HG02852 (cell line): ENCODE data around the gene DPYSL4.

ENCODE experiments used
- ATAC-seq: cut with Tn5 transposase; IDR thresholded peaks from one replicate; pipeline ENCODE4 v1.9.1; 2021; ENCODE audit warnings: mild to moderate bottlenecking, moderate library complexity; ENCODE audit not compliant: unreplicated experiment

DPYSL4 gene

DNA sequence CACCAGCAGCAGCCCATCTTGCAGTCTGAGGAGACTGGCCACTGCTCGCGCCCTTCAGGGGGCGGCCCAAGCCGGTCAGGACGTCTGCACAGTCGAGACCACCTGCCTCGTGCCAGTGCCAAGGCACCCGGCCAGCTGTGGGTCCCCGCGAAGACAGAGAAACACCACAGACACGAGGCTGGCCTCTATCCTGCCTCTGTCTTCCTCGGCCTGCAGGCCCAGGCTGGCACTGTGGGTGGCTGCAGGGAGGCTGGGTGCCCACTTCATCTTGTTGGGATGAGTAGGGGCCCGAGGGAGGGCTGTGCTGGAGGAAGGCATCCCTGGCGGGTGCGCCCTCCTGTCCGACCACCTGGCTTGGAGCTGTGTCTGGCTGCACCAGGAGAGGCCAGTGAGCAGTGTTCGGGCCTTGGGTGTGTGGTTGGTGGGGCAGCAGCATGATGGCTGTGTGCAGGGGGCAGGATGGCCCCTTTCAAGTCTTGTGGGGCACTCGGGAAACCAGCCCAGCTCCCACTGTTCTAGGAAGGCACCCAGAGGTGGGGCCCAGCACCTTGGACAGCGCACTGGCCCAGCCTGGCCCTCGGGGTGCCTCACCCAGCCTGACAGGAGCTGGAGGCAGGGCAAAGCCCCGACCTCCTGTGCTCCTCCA is 7.3 kb downstream of the DPYSL4 start:
- ATAC-seq, result no peak

DNA sequence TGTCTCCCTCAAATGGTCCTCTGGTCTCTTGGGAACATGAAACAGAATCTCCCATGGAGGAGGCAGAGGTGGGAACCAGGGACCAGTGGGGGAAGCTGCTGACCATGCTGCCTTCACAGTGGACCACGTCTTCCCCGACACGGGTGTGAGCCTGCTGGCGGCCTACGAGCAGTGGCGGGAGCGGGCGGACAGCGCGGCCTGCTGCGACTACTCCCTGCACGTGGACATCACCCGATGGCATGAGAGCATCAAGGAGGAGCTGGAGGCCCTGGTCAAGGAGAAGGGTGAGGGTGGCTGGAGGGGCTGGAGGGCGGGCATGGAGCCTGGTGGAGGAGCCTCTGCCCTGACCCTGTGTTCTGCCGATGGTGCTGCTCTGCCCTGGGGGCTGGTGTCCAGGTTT is 8.0 kb downstream of the DPYSL4 start:
- no peak for ATAC-seq

DNA sequence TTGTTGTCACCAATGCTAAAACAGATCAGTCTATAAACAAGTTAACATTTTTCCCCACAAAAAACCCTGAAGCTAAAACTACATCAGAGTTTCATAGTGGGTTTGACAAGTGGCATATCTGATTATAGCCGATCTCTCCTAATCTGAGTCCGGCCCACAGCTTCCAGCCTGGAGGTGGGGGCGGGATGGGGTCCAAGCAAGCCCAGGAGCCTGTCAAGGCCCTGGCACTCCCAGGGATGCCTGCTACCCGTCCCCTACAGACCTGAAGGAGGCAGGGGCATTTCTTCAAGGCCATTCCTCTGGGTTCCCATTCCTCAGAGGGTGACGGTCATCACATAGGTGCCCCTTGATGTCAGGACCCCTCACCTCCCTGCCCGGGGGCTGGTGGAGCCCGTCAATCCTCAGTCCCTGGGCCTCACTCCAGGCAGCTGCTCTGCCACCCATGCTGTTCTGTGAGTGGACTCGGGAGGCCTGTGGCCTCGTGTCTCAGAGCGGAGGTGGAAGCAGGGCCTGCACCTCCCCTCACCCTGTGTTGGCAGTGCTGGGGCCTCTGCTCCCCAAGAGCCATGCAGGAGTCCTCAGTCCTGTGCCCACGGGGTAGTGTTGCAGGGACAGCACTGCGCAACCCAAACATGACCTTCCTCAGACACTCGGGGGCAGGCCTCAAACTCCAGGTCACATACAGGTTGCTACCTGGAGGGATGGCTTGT is 8.8 kb downstream of the DPYSL4 start:
- ATAC-seq, result no peak

GRCh38 chr10:132196178-132197113 is 9.7 kb downstream of the DPYSL4 start:
- no peak for ATAC-seq

DNA sequence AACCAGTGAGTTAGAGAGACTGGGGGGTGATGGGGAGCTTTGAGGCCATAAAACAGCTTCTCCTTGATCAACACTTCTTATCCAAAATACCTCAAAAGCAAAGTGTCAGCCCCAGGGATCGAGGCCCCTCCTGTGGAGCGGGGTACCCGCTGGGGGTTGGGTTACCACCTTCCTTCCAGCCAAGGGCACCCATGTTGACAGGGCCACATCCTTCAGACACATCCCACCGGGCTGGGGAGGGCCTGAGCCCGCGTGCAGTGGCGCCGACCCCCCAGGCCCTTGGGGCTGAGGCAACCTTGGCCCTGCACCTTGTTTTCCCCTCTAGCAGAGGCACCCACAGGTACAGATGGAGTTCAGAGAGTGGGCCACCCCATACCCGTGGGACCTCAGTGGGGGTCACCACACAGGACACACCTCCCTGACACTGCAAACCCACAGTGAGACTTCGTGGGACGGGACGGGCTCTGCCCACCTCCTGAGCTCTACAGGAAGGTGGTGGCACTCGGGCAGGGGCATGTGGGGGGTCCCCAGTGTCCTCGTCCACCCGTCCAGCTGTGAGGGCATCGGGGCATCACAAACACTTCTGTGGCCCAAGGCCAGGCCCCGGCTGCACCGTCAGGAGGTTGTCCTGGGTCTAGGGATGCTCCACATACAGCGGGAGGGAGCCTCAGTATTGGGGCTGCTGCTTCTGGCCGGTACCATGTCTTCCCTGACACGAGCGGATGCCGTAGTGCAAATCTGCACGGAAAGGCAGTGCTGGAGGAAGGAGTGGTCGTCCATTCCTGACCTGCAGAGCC is 10.7 kb downstream of the DPYSL4 start:
- ATAC-seq, result no peak

DNA sequence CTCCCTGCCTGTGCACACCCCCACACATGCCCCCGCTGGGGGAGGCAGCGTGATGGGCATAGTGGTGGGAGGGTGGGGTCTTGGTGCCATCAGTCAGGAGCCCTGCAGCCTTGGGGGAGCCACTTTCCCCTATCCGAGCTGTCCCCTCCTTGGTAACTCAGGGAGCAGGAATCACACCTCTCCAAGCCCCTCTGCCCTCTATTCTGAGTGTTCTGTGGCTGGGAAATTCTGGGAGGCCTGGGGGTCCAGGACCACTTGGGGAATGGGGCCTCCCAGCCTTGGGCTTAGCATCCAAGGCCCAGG is 11.3 kb downstream of the DPYSL4 start:
- no peak for ATAC-seq

DNA sequence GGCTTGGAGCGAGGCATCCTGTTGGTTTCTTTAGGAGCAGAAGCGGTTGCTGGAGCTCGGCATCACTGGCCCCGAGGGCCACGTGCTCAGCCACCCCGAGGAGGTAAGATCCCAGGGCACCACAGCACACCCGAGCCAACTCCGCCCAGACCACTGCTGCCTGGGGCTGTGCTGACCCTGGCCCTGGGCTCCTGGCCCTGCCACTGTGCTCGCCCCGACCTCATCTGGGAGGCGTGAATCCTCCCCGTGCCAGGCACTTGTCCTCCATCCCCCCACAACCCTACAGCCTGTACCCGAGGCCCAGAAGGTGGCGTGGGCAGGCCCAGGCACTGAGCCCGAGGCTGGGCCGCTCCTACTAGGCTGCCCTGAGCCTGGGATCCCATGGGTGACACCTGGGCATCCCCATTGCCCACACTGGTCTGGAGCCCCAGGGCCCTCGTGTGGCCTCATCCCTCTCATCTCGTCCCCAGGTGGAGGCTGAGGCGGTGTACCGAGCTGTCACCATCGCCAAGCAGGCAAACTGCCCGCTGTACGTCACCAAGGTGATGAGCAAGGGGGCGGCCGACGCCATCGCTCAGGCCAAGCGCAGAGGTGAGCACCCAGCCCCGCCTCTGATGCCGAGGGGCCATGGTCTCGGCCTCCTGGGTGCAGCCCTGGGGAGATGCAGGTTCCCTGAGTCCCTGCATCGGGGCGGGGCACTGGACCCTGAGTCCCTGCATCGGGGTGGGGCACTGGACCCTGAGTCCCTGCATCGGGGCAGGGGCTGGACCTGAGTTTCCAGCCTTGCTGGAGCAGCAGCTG is 11.8 kb downstream of the DPYSL4 start:
- ATAC-seq, result no peak

- no peak for ATAC-seq
Measured at GRCh38 chr10:132199268-132199853, 12.6 kb downstream of the DPYSL4 start.

DNA sequence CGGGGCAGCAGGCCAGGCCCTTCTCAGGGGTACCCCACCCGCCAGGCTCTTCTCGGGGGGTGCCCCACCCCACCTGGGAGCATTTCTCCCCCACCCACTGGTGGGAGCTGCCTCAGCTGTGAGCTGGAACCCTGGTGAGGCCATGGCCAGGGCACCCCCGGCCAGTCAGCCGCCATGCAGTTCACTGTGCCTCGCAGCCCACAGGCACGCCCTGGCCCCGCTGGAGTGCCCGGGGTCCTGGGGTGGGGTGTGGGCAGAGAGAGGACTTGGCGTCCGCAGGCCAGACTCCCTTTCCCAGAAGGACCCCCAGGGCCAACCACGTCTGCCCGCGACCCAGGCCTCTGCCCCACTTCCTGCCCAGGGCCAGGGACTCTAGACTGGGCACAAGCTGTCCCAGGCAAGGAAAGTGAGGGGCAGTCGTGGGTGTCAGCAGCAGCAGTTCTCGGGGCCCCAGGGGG is 13.1 kb downstream of the DPYSL4 start:
- no peak for ATAC-seq

GRCh38 chr10:132200344-132201110 is 13.8 kb downstream of the DPYSL4 start:
- no peak for ATAC-seq

- no peak for ATAC-seq
Measured at GRCh38 chr10:132201111-132201969, 14.6 kb downstream of the DPYSL4 start.

- ATAC-seq, result no peak
Measured at GRCh38 chr10:132202070-132202970, 15.6 kb downstream of the DPYSL4 start.

GRCh38 chr10:132203256-132204077 is 16.7 kb downstream of the DPYSL4 start:
- no peak for ATAC-seq

GRCh38 chr10:132204078-132204780 is 17.5 kb downstream of the DPYSL4 start:
- no peak for ATAC-seq

- no peak for ATAC-seq
Measured at GRCh38 chr10:132204781-132205473, 18.2 kb downstream of the DPYSL4 start.
